AG10803 (cell line): ENCODE measurements around the gene CUBN.

Experiments used
- DNase-seq: peaks from one replicate; pipeline ENCODE4 v3.0.0; 2010; ENCODE audit warnings: low read depth
- H3K4me3 ChIP-seq: 2 replicates; pipeline ENCODE4 v1.5.1; 2011; ENCODE audit warnings: mild to moderate bottlenecking, low read length, control low read depth
- CTCF ChIP-seq: conservative IDR thresholded peaks from 2 replicates; pipeline ENCODE4 v1.5.1; 2011; ENCODE audit warnings: mild to moderate bottlenecking, low read length, control low read depth, inconsistent platforms

The CUBN gene

DNA sequence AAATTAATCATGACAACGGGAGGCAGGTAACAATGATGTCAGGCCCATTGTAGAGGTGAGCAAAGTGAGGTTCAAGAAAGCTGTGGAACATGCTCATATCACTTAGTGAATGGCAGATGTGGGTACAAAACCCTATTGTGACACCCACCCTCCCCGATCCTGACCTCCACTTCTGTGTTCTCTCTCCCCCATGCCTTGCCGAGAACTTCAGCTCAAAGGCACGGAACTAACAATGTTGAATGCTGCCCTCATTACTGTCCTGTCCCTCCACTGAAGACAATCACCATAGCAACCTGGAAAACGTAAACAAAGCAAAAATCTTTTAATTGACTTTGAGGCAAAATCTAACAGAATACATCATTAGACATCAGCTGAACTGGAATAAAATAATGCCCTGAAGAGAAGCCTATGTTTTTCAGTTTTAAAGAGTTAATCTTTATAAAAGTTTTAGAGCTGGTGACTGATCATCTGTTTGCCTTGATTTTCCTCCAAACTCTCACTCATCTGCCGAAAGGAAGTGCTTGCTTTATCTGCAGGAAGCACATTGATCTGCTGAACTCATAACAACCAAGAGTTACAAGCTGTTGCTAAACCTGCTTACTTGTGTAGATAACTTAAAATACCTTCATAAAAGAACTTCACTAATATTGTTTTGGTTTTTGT, 133.6 kb downstream of the CUBN start:
- peak; percentile 65 for DNase-seq
- no peak for TF ChIP-seq CTCF
- no peak overlapping the region for H3K4me3 ChIP-seq

DNA sequence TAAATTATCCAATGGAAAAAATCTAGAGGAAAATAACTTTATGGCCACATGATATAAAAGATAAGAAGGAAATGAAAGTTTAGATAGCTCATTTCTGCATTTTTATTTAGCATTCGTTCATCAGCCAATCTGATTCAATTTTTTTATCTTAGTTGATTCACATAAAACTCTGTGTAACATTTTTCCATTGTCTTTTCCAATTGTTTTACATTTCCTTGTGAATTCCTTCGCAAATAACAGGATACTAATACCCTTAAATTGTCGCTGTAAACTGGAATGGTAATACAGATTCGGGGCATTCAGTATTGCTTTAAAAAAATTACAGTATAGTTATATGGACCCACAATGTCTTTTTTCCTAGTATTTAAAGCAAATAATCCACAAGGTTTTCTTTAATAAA, 136.4 kb downstream of the CUBN start:
- no peak for TF ChIP-seq CTCF
- H3K4me3 ChIP-seq: peak overlapping the region; percentile 17
- no peak for DNase-seq

DNA sequence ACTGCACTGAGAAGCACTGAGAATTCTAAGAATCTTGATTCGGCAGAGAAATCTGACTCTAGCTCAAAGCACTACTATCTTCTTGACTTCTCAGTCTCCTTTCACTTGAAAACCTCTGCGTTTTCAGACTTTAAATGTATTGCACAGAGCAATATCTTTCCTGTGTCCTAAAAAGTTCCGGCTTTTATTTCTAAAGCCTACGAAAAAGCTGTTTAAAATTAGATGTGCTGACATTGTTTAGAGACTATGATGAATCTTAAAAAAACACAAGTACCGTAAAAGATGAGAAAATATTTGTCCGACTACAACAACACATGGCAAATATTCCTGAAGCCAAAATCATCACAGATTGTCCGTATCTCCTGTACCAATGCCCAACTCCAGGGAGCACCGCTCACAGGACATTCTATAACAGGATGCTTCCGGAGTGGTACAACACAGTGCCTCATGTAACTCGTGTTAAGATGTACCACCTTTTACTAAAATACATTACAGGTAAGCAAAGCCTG, 136.9 kb downstream of the CUBN start:
- DNase-seq: peak; percentile 80
- TF ChIP-seq CTCF: no peak
- H3K4me3 ChIP-seq: peak overlapping the region; percentile 17

- no peak for TF ChIP-seq CTCF
- no peak for DNase-seq
- H3K4me3 ChIP-seq: no peak overlapping the region
Measured at GRCh38 chr10:16991011-16991410, 138.6 kb downstream of the CUBN start.

DNA sequence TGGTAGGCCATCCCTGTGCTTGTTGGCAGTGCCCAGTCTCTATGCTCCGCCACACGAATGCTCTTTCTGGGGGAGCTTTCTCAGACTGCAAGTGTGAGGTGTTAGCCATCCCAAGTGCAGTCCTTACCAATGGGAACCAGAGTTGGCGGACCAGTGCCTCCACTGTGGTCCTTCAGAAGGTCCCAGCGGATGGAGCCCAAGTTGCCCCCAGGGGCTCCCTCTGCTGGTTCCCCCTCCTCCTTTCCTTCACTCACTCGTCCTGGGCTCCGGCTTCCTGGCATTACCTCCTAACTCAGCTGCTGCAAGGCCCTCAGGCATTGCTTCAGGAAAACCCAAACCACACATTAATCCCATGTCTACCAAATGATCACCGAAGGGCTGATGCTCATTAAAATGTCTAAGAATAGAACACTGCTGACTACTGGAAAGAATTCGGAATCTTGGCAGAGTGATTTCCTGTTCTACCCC, 139.8 kb downstream of the CUBN start:
- DNase-seq: peak; percentile 93
- no peak overlapping the region for H3K4me3 ChIP-seq
- peak; percentile 34; the same call in 1 of the 2 replicates for TF ChIP-seq CTCF

- no peak for TF ChIP-seq CTCF
- no peak for DNase-seq
- no peak overlapping the region for H3K4me3 ChIP-seq
Measured at GRCh38 chr10:16988900-16989299, 140.7 kb downstream of the CUBN start.

DNA sequence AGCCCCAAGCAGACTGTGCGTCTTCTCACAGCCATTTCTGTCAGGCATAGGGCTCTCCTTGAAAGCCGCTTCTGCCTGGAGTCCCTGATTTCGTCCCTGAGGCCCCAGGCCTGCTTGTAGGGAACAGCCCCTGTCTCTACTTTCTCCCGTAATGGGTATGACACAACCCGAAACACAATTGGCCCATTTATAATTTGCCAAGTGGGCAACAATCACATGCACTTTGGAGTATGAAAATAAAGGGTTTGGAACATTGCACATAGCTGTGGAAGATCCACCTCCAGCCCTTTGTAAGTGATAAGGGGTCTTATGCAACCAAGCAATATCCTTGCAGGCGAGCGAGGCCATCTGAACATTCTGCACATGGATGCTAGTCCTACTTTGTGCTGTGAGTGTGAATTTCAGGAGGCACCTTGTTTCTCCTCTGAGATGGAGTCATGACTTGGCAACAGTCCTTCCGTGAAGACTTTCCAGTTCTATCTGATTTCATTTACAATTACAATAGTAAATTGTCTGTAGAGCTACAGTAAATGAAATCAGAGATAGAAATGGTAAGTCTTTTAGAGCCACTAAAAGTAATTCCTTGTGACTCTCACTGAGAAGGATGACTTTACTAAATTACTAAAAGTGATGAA, 141.5 kb downstream of the CUBN start:
- DNase-seq: no peak
- no peak for TF ChIP-seq CTCF
- no peak overlapping the region for H3K4me3 ChIP-seq
